Stomach (tissue), 9 donors: ENCODE measurements around the gene RECK. TPM values are rescaled to one million over a fixed set of nuclear protein-coding genes. Genes with fewer than 3 reads are reported as not detected.
"Not testable (repeated sequence)": the region's sequence is repeated elsewhere in the genome, so short reads cannot be mapped to it uniquely, and the experiment has no call there.

ENCODE experiments used
- DNase-seq, 2 donors: peaks; one replicate each; pipeline versions ENCODE4 v3.0.0 to v3.0.0-alpha.2; 2013 to 2019
- H3K27ac ChIP-seq, 5 donors: fragments of 200-600 bp in 4 of 5; sonication (generic) in 4 of 5; one replicate each; pipeline ENCODE4 v1.5.1; 2013 to 2019; ENCODE audit warnings: mild to moderate bottlenecking in 1 of 5, moderate library complexity in 1 of 5
- H3K27me3 ChIP-seq, 3 donors: fragments of 200-600 bp; sonication (generic); one replicate each; pipeline ENCODE4 v1.5.1; 2017 to 2019; ENCODE audit warnings: mixed run types in 1 of 3
- H3K36me3 ChIP-seq, 4 donors: fragments of 200-600 bp; sonication (generic); 1 replicate in 3 of 4; 2 replicates in 1 of 4; pipeline ENCODE4 v1.5.1; 2016 to 2019
- H3K4me1 ChIP-seq, 4 donors: fragments of 200-600 bp; sonication (generic); one replicate each; pipeline ENCODE4 v1.5.1; 2016 to 2019
- H3K4me3 ChIP-seq, 4 donors: fragments of 200-600 bp; sonication (generic) in 3 of 4; one replicate each; pipeline ENCODE4 v1.5.1; 2016 to 2019; ENCODE audit warnings: mild to moderate bottlenecking in 1 of 4
- H3K9me3 ChIP-seq, 4 donors: fragments of 200-600 bp; sonication (generic); one replicate each; pipeline ENCODE4 v1.5.1; 2016 to 2019
- EP300 ChIP-seq: sonication (generic); formaldehyde crosslinking; IDR thresholded peaks from one replicate; pipeline ENCODE4 v1.6.1; 2017; ENCODE audit warnings: antibody characterized with exemption
- POLR2A ChIP-seq, 4 donors: fragments of 450-650 bp; IDR thresholded peaks; one replicate each; pipeline ENCODE4 v1.6.1; 2016; ENCODE audit warnings: antibody characterized with exemption in 4 of 4, control low read depth in 2 of 4, mild to moderate bottlenecking in 1 of 4, moderate library complexity in 1 of 4
- POLR2AphosphoS5 ChIP-seq, 3 donors: sonication (generic); formaldehyde crosslinking; IDR thresholded peaks; one replicate each; pipeline ENCODE4 v1.6.1; 2016; ENCODE audit warnings: antibody characterized with exemption in 3 of 3
- WGBS, 5 donors: extraction: QIAGEN DNeasy Blood & Tissue Kit in 3 of 5; methylation state at CpG; one replicate each; pipeline versions ENCODE4 v1.1.5 to v1.1.7; 2013 to 2018; 5-methylcytosine and 5-hydroxymethylcytosine counted together
- intact Hi-C: fragments of 100-400 bp; cut with DNase I; formaldehyde crosslinking; loops from one replicate; pipeline ENCODE4 v1.15.1; 2023; ENCODE audit warnings: low total_unique reads
- polyA plus RNA-seq, 3 donors: library from polyadenylated mRNA; stranded (reverse); fragments of 200-250 nt; gene quantifications; one replicate each; pipeline ENCODE4 v1.2.3, GENCODE V29; 2013
- total RNA-seq, 5 donors: library from RNA; depleted of rRNA; stranded (reverse); fragments of >200 nt; gene quantifications; one replicate each; pipeline versions ENCODE4 v1.1.0 to v1.2.3, GENCODE V29; 2014 to 2016
- TF ChIP-seq, protein P1 (sequence below), 7 experiments: fragments of 450-650 bp in 4 of 7; fragments of 200-600 bp in 3 of 7; sonication (generic) in 3 of 7; IDR thresholded peaks; one replicate each; pipeline ENCODE4 v1.5.1; 2016 to 2019; ENCODE audit warnings: antibody characterized with exemption in 7 of 7, control low read depth in 2 of 7, mild to moderate bottlenecking in 1 of 7
- donor health status: healthy with polysubstance abuse.
- donor health status: Bipolar disorder and iron deficiency.
- donor health status: healthy.

RECK gene
- total and polyA plus RNA-seq, 8 donors: 2.3 to 19.3 (median 4.8) TPM

DNA sequence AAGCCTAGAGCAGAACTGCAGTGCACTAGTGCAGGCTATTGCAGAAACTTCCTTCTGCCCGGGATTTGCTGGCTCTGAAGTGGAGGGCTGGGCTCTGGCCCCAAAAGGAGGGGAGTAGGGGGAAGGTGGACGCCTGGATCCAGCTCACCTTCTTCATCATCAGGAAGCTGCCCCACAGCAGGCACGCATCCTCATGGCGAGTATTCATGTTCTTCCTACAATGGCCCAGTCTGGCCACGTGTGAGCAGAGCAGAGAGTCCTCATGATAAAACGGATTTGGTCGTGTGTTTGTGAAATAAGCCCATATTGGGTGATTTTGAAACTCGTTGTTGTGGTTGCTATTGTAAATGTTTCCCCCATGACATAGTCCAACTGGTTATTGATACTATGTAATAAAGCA, 91.6 kb downstream of the RECK start:
- intact Hi-C loops: no loop called here

DNA sequence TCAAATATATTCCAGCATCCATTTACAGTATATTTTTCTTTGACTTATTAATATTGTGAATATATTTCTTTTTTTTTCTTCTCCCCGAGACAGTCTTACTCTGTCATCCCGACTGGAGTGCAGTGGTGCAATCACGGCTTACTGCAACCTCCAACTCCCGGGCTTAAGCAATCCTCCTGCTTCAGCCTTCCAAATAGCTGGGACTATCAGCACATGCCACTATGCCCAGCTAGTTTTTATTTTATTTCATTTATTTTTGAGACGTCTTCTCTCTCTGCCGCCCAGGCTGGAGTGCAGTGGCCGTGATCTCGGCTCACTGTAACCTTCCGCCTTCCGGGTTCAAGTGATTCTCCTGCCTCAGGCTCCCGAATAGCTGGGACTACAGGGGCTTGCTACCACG, 92.4 kb downstream of the RECK start:
- Histone ChIP-seq H3K9me3 (no peaks in the 10 kb centered on the region), H3K36me3 (peaks cover 0 to 3% (median 0%) of the 10 kb centered on the region in 4 donors), H3K4me1 (peaks cover 0 to 13% (median 0%) of the 10 kb centered on the region in 4 donors), H3K27me3 (no peaks in the 10 kb centered on the region), H3K4me3 (no peak overlapping the region), H3K27ac (no peak overlapping the region)
- TF ChIP-seq, protein P1, sequence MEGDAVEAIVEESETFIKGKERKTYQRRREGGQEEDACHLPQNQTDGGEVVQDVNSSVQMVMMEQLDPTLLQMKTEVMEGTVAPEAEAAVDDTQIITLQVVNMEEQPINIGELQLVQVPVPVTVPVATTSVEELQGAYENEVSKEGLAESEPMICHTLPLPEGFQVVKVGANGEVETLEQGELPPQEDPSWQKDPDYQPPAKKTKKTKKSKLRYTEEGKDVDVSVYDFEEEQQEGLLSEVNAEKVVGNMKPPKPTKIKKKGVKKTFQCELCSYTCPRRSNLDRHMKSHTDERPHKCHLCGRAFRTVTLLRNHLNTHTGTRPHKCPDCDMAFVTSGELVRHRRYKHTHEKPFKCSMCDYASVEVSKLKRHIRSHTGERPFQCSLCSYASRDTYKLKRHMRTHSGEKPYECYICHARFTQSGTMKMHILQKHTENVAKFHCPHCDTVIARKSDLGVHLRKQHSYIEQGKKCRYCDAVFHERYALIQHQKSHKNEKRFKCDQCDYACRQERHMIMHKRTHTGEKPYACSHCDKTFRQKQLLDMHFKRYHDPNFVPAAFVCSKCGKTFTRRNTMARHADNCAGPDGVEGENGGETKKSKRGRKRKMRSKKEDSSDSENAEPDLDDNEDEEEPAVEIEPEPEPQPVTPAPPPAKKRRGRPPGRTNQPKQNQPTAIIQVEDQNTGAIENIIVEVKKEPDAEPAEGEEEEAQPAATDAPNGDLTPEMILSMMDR (IDR thresholded peaks at IDR 0.05): no peak
- TF ChIP-seq POLR2AphosphoS5 (IDR thresholded peaks at IDR 0.05): no peak
- no peak for TF ChIP-seq EP300
- TF ChIP-seq POLR2A (IDR thresholded peaks at IDR 0.05): no peak
- intact Hi-C loops: no loop called here
- DNase-seq: no peak
- 88 to 94% (median 93%) methylated on average over 12 of the region's 12 CpGs for WGBS, 5 donors

More for the DNA sequence above, 91.6 kb downstream of the RECK start:
- H3K9me3 ChIP-seq: no peaks in the 10 kb centered on the region
- H3K4me1 ChIP-seq: peaks cover 0 to 13% (median 0%) of the 10 kb centered on the region in 4 donors
- peaks cover 0 to 5% (median 2%) of the 10 kb centered on the region in 4 donors for H3K36me3 ChIP-seq
- TF ChIP-seq POLR2A (IDR thresholded peaks at IDR 0.05) (no peak), EP300 (no peak), POLR2AphosphoS5 (IDR thresholded peaks at IDR 0.05) (no peak)
- TF ChIP-seq, protein P1 (IDR thresholded peaks at IDR 0.05): no peak
- no peak for DNase-seq
- peak overlapping the region in 1 of 5 donors; percentile 56 for H3K27ac ChIP-seq
- WGBS, 5 donors: 66 to 77% (median 71%) methylated on average over 7 to 8 of the region's 8 CpGs
- no peaks in the 10 kb centered on the region for H3K27me3 ChIP-seq
- no peak overlapping the region for H3K4me3 ChIP-seq

DNA sequence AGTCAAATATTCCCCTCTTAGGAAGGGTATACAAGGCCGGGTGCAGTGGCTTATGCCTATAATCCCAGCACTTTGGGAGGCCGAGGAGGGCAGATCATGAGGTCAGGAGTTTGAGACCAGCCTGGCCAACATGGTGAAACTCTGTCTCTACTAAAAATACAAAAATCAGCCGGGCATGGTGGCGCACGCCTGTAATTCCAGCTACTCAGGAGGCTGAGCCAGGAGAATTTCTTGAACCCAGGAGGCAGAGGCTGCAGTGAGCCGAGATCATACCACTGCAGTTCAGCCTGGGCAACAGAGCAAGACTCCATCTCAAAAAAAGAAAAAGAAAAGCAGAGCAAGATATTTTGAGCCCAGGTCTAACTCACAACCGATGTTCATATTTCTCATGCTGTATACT, 95.0 kb downstream of the RECK start:
- H3K27ac ChIP-seq: peak overlapping the region in 1 of 5 donors; percentile 50
- H3K4me3 ChIP-seq, H3K27me3 ChIP-seq, H3K9me3 ChIP-seq, DNase-seq, H3K36me3 ChIP-seq, intact Hi-C loops: not testable (repeated sequence)
- peaks cover 8 to 25% (median 10%) of the 10 kb centered on the region in 4 donors for H3K4me1 ChIP-seq
- 84 to 93% (median 89%) methylated on average over 7 of the region's 7 CpGs for WGBS, 5 donors

DNA sequence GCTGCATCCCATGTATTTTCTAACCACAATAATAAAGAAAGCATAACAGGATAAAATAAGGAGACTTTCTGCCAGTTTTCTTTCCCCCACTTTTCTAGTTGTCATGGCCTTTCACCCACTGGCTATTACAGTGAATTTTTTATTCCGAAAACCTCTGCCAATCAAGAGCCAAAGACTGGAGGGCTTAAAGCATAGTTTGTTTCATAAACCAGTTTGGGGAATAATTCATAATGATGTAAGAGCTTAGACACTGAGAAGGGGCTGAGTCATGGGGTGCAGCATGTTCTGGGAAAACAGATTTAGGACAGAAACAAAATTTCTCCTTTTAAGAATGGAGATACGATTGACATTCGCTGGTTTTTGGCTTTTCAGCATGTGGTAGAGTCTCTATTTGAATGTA, 95.4 kb downstream of the RECK start:
- intact Hi-C loops: no loop called here
- Histone ChIP-seq H3K36me3 (no peaks in the 10 kb centered on the region), H3K4me3 (no peak overlapping the region), H3K9me3 (no peaks in the 10 kb centered on the region), H3K27me3 (peaks cover 0 to 6% (median 0%) of the 10 kb centered on the region in 3 donors), H3K4me1 (peaks cover 12 to 28% (median 14%) of the 10 kb centered on the region in 4 donors), H3K27ac (peak overlapping the region in 3 of 5 donors; percentile 32 to 50 (median 34))
- no peak for DNase-seq
- 67 to 80% (median 74%) methylated on average over 3 of the region's 3 CpGs for WGBS, 5 donors
- TF ChIP-seq POLR2A (IDR thresholded peaks at IDR 0.05) (no peak), POLR2AphosphoS5 (IDR thresholded peaks at IDR 0.05) (no peak), EP300 (no peak)
- TF ChIP-seq, protein P1 (IDR thresholded peaks at IDR 0.05): no peak

DNA sequence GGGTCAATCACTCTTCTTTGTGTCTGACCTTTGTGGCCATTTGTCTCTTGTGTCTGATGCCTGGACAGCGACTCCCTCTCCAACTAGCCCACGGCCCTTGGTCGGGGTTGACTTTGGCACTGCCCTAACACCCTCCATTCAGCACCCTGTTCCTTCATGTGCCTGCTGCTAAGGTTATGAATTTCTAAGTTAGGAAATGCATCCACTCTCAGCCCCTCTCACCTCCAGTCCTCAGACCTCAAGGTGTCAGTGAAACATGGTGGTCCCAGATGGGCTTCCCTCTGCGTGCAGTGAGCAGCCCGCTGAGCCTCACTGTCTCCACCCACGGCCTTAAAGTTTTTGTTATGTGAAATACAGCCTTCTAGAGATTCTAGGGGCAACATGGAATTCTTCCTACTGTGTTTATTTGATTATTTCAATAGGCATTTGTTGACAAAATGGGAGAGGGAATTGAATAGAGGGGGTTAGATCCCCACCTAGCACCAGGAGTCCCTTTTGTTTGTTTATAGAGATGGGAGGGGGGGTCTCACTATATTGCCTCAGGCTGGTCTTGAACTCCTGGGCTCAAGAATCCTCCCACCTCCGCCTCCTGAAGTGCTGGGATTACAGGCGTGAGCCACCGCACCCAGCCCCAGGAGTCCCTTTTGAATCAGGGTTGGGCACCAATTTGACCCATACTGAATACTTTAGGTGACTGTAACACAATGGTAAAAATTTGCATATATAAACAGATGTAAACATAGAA, 98.2 kb downstream of the RECK start:
- intact Hi-C loops: no loop called here
- no peaks in the 10 kb centered on the region for H3K36me3 ChIP-seq
- no peak overlapping the region for H3K27ac ChIP-seq

More for the DNA sequence above, 98.2 kb downstream of the RECK start:
- H3K9me3 ChIP-seq: no peaks in the 10 kb centered on the region
- TF ChIP-seq EP300 (no peak), POLR2A (IDR thresholded peaks at IDR 0.05) (no peak), POLR2AphosphoS5 (IDR thresholded peaks at IDR 0.05) (no peak)
- TF ChIP-seq, protein P1 (IDR thresholded peaks at IDR 0.05): no peak
- peaks cover 21 to 43% (median 39%) of the 10 kb centered on the region in 4 donors for H3K4me1 ChIP-seq
- H3K27me3 ChIP-seq: peaks cover 0 to 6% (median 4%) of the 10 kb centered on the region in 3 donors
- no peak overlapping the region for H3K4me3 ChIP-seq
- DNase-seq: no peak
- 71 to 85% (median 80%) methylated on average over 9 of the region's 9 CpGs for WGBS, 5 donors
